ENCODE data around the gene USP3.

- TF ChIP-seq POLR2A (IDR thresholded peaks at IDR 0.05; ENCODE audit: low read depth, low read length), result no peak
- no peak for TF ChIP-seq POLR2AphosphoS5 (IDR thresholded peaks at IDR 0.05; ENCODE audit: low read depth, low read length)
These were observed 84.4 kb downstream of the USP3 start for GRCh38 chr15:63588826-63589225.

Measured in GM12891 (cell line).